IPS-15b (cell line): ENCODE measurements around the gene MTA1.

Experiments used
- H3K27me3 ChIP-seq: one replicate; pipeline ENCODE4 v1.6.1; 2013; ENCODE audit warnings: low read length; ENCODE audit not compliant: control insufficient read depth, insufficient read depth
- H3K36me3 ChIP-seq: one replicate; pipeline ENCODE4 v1.6.1; 2013; ENCODE audit warnings: low read length; ENCODE audit not compliant: control insufficient read depth, insufficient read depth
- H3K4me1 ChIP-seq: one replicate; pipeline ENCODE4 v1.6.1; 2013; ENCODE audit warnings: mild to moderate bottlenecking, low read length; ENCODE audit not compliant: control insufficient read depth, insufficient read depth
- H3K4me3 ChIP-seq: one replicate; pipeline ENCODE4 v1.5.1; 2013; ENCODE audit warnings: low read depth, low read length
- H3K9ac ChIP-seq: one replicate; pipeline ENCODE4 v1.6.1; 2013; ENCODE audit warnings: low read depth, mild to moderate bottlenecking, low read length
- H3K9me3 ChIP-seq: one replicate; pipeline ENCODE4 v1.6.1; 2013; ENCODE audit warnings: mild to moderate bottlenecking, low read length; ENCODE audit not compliant: control insufficient read depth, insufficient read depth

Gene MTA1

GRCh38 chr14:105389534-105389933 is 30.1 kb upstream of the MTA1 start:
- Histone ChIP-seq H3K4me1 (no peaks in the 10 kb centered on the region), H3K9me3 (no peaks in the 10 kb centered on the region), H3K4me3 (no peak overlapping the region), H3K9ac (peak overlapping the region; percentile 3), H3K27me3 (no peaks in the 10 kb centered on the region), H3K36me3 (peaks cover 15% of the 10 kb centered on the region)

GRCh38 chr14:105389976-105390848 is 29.4 kb upstream of the MTA1 start:
- H3K36me3 ChIP-seq, result peaks cover 14% of the 10 kb centered on the region
- H3K27me3 ChIP-seq, result no peaks in the 10 kb centered on the region
- no peaks in the 10 kb centered on the region for H3K4me1 ChIP-seq
- no peaks in the 10 kb centered on the region for H3K9me3 ChIP-seq
- peak overlapping the region; percentile 3 for H3K9ac ChIP-seq
- H3K4me3 ChIP-seq, result no peak overlapping the region

- no peak overlapping the region for H3K9ac ChIP-seq
- H3K4me3 ChIP-seq, result no peak overlapping the region
- no peaks in the 10 kb centered on the region for H3K9me3 ChIP-seq
- H3K36me3 ChIP-seq, result peaks cover 14% of the 10 kb centered on the region
- no peaks in the 10 kb centered on the region for H3K4me1 ChIP-seq
- H3K27me3 ChIP-seq, result no peaks in the 10 kb centered on the region
These were observed 28.7 kb upstream of the MTA1 start for GRCh38 chr14:105390849-105391500.

- no peaks in the 10 kb centered on the region for H3K4me1 ChIP-seq
- H3K36me3 ChIP-seq, result peaks cover 14% of the 10 kb centered on the region
- no peak overlapping the region for H3K9ac ChIP-seq
- no peak overlapping the region for H3K4me3 ChIP-seq
- H3K9me3 ChIP-seq, result no peaks in the 10 kb centered on the region
- no peaks in the 10 kb centered on the region for H3K27me3 ChIP-seq
These were observed 28.1 kb upstream of the MTA1 start for GRCh38 chr14:105391541-105391940.

DNA sequence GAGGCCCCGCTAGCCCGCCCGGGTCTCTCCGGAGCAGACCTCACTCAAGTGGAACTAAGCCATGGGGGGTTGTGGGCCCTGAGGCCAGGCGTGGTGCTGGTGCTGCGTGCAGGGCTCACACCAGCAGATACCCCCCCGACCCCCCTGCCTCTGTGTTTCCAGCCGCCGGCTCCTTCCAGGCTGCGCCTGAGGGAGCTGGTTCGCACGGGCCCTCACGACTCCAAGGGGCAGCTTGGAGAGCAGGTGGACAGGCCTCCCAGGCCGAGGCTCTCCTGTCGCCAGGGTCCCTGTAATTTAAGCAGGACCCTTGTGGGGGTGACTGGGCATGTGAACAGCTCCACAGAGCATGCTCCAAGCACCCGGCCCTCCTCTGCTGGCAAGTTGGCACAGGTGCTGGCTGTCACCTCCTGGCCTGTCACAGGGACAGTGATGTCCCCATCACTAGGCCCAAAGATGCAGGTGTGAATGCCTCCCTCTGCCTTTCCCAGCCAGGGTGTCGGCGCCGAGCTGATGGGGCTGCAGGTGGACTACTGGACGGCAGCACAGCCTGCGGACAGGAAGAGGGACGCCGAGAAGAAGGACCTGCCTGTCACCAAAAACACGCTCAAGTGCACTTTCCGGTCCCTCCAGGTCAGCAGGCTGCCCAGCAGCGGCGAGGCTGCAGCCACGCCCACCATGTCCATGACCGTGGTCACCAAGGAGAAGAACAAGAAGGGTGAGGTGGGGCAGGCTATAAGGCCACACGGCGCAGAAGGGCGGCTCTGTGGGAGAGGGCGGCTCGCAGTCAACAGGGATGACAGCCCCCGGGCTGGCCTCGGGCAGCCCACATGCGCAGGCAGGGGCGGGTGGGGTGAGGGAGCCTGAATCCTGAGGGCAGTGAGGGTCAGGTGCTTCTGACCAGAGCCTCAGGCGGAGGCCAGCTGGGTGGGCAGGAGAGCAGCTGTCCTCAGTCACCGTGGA is 27.2 kb upstream of the MTA1 start:
- H3K9ac ChIP-seq, result no peak overlapping the region
- no peaks in the 10 kb centered on the region for H3K27me3 ChIP-seq
- H3K4me1 ChIP-seq, result no peaks in the 10 kb centered on the region
- H3K4me3 ChIP-seq, result no peak overlapping the region
- peaks cover 11% of the 10 kb centered on the region for H3K36me3 ChIP-seq
- H3K9me3 ChIP-seq, result no peaks in the 10 kb centered on the region

DNA sequence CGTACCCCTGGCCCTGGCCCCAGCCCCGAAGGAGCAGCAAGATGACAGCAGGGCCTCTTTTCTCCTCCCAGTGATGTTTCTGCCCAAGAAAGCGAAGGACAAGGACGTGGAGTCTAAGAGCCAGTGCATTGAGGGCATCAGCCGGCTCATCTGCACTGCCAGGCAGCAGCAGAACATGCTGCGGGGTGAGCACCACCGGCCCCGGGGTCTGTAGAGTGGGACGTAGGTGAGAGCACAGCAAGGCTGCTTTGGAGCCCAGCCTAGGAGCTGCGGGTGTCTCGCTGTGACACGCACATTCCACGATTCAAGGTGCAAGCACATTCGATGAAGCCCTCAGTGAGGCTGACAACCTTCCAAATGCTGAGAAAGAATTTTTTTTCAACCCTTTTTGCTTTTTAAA is 26.5 kb upstream of the MTA1 start:
- Histone ChIP-seq H3K9me3 (no peaks in the 10 kb centered on the region), H3K9ac (no peak overlapping the region), H3K27me3 (no peaks in the 10 kb centered on the region), H3K4me3 (no peak overlapping the region), H3K36me3 (peaks cover 8% of the 10 kb centered on the region), H3K4me1 (no peaks in the 10 kb centered on the region)

DNA sequence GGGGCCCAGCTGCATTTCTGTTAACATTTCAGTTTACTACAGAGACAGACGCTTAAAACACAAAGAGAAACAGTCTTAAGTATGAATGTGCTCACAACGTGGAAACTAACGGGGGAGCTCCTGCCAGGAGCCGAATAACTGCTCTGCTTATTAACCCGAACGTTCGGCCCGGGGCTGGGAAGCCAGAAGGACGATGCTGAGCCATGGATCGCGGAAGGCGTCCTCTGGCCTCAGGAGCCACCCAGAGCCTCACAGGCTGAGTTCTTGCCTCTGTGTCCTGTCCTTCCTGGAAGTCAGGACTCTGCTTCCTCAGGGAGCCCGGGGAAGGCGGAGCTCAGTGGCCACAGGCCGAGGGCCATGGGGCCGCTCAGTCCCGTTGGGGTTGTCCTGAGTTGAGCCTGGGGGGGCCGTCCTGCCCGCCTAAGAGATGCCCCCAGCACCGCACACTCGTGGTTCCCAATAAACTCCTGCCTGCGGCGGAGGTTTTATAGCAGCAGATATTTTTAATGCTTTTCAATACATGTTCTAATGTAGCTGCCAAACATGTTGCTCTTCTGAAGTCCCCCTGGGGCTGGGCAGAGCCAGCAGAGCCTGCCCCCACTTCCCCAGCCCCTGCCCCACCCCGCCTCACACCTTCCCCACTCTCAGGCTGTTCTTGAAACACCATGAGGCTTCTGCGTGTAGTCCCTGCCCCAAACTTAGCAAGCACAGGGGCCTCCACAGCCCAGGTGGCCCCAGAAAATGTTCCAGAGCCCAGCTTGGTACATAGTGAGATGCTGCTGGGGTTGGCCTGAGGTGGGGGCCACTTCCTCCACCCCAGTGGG is 24.7 kb upstream of the MTA1 start:
- Histone ChIP-seq H3K27me3 (no peaks in the 10 kb centered on the region), H3K4me3 (no peak overlapping the region), H3K9ac (no peak overlapping the region), H3K4me1 (no peaks in the 10 kb centered on the region), H3K9me3 (no peaks in the 10 kb centered on the region), H3K36me3 (peaks cover 11% of the 10 kb centered on the region)

DNA sequence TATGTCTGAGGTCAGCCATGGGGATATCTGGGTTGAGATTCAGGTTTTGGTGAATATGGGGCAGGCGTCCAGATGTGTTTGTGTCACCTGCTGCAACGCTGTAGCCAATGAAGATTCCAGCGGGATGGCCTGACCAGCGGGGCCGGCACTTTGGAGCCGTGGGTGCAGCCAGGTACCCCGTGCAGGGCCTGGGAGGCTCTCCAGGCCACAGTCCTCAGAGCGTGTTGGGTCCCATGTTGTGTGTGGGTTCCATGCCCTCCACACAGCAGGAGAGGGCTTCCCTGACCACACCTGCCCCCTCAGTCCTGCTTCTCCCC is 24.1 kb upstream of the MTA1 start:
- Histone ChIP-seq H3K9ac (no peak overlapping the region), H3K36me3 (peaks cover 11% of the 10 kb centered on the region), H3K4me1 (no peaks in the 10 kb centered on the region), H3K27me3 (no peaks in the 10 kb centered on the region), H3K9me3 (no peaks in the 10 kb centered on the region), H3K4me3 (no peak overlapping the region)

DNA sequence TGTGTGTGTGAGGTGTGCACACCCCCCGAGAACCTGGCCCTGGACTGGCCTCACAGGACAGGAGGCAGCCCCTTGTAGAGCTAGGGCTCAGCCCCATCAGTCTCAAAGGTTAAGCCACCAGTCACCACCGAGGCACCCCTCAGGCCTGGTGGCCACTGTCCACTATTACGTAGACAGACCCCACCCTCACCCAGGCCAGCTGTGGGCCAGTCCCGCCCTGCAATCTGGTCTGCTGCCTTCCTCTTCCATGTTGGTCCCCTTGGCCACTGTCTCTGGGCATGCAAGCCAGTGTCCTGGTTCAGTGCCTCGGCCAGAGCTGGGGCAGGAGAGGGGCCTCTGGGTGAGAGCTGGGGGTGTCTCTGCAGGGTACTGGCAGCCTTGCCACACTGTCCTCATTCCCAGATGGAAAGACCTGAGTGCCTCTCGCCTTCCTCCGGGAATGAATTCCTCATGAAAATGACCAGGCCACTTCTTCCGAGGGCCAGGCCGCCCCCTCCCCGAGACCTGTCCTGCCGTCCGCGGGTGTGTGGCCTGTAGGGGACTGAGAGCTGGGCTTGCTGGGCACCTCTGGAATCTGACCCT is 22.2 kb upstream of the MTA1 start:
- peak overlapping the region; percentile 45 for H3K4me3 ChIP-seq

GRCh38 chr14:105398044-105398725 is 21.4 kb upstream of the MTA1 start, which contains the start of gene TEX22:
TEX22 (plus strand) TSS chr14:105398538; CDS start chr14:105399341, 803 bp downstream.
- peak within 1 kb of the TSS; percentile 45 for H3K4me3 ChIP-seq
- H3K27me3 ChIP-seq, result no peaks in the 10 kb centered on the region
- no peaks in the 10 kb centered on the region for H3K4me1 ChIP-seq
- peaks cover 8% of the 10 kb centered on the region for H3K36me3 ChIP-seq
- no peaks in the 10 kb centered on the region for H3K9me3 ChIP-seq
- peak within 1 kb of the TSS; percentile 65 for H3K9ac ChIP-seq

More for the DNA sequence above, 22.2 kb upstream of the MTA1 start:
- peaks cover 12% of the 10 kb centered on the region for H3K36me3 ChIP-seq
- H3K9me3 ChIP-seq, result no peaks in the 10 kb centered on the region
- H3K4me1 ChIP-seq, result no peaks in the 10 kb centered on the region
- no peak overlapping the region for H3K9ac ChIP-seq
- no peaks in the 10 kb centered on the region for H3K27me3 ChIP-seq
